GM04503 (cell line): ENCODE data around the gene KREMEN1.

Source experiments
- DNase-seq: peaks from one replicate; pipeline ENCODE4 v3.0.0-alpha.2; 2012; ENCODE audit warnings: low read depth

The KREMEN1 gene

GRCh38 chr22:29049655-29050263, 23.1 kb upstream of the KREMEN1 start:
- DNase-seq, result no peak

GRCh38 chr22:29050457-29050856, 22.4 kb upstream of the KREMEN1 start:
- no peak for DNase-seq

- DNase-seq, result no peak
These were observed 19.7 kb upstream of the KREMEN1 start for GRCh38 chr22:29053048-29053702.

GRCh38 chr22:29054251-29054767, 18.5 kb upstream of the KREMEN1 start:
- no peak for DNase-seq

- no peak for DNase-seq
These were observed 17.5 kb upstream of the KREMEN1 start for GRCh38 chr22:29055192-29055830.

GRCh38 chr22:29056472-29056871, 16.4 kb upstream of the KREMEN1 start:
- DNase-seq, result no peak

GRCh38 chr22:29060251-29060869, 12.5 kb upstream of the KREMEN1 start:
- DNase-seq, result no peak

GRCh38 chr22:29060931-29061330, 11.9 kb upstream of the KREMEN1 start:
- DNase-seq, result no peak

GRCh38 chr22:29061773-29062172, 11.1 kb upstream of the KREMEN1 start, which contains the start of gene C22orf31:
Gene C22orf31, minus strand, starts transcription at chr22:29061831. Its CDS starts 39 bp downstream, at chr22:29061792.
- no peak for DNase-seq

GRCh38 chr22:29062286-29062821, 10.5 kb upstream of the KREMEN1 start:
- DNase-seq, result no peak

GRCh38 chr22:29065468-29066190, 7.2 kb upstream of the KREMEN1 start:
- no peak for DNase-seq

- no peak for DNase-seq
These were observed 3.4 kb upstream of the KREMEN1 start for GRCh38 chr22:29069463-29069862.

- DNase-seq, result no peak
These were observed 2.3 kb upstream of the KREMEN1 start for GRCh38 chr22:29070490-29070889.

- no peak for DNase-seq
These were observed 1.4 kb upstream of the KREMEN1 start for GRCh38 chr22:29071261-29072045.

- no peak for DNase-seq
These were observed 449 bp upstream of the KREMEN1 start for GRCh38 chr22:29072193-29072978.

GRCh38 chr22:29073618-29074275, 912 bp downstream of the KREMEN1 start:
- DNase-seq, result no peak

GRCh38 chr22:29074276-29074772, 1.5 kb downstream of the KREMEN1 start:
- DNase-seq, result no peak

GRCh38 chr22:29078036-29078868, 5.4 kb downstream of the KREMEN1 start:
- no peak for DNase-seq

- no peak for DNase-seq
These were observed 6.0 kb downstream of the KREMEN1 start for GRCh38 chr22:29078869-29079207.
